GM19324 (cell line): Measurements from ENCODE around the gene MYPN.
"Not testable (repeated sequence)": the region's sequence is repeated elsewhere in the genome, so short reads cannot be mapped to it uniquely, and the experiment has no call there.

Experiments
- ATAC-seq: cut with Tn5 transposase; IDR thresholded peaks from one replicate; pipeline ENCODE4 v1.9.1; 2021; ENCODE audit warnings: mild to moderate bottlenecking, moderate library complexity; ENCODE audit not compliant: unreplicated experiment, low FRiP score

The MYPN gene

GRCh38 chr10:68158031-68158430 lies 48.7 kb downstream of the MYPN start:
- no peak for ATAC-seq

GRCh38 chr10:68163735-68164134 lies 54.4 kb downstream of the MYPN start:
- peak; percentile 88 for ATAC-seq

GRCh38 chr10:68165643-68166042 lies 56.4 kb downstream of the MYPN start:
- no peak for ATAC-seq

- no peak for ATAC-seq
These were observed 57.7 kb downstream of the MYPN start for GRCh38 chr10:68166871-68167585.

GRCh38 chr10:68167586-68168189 lies 58.4 kb downstream of the MYPN start:
- no peak for ATAC-seq

GRCh38 chr10:68171539-68172080 lies 62.3 kb downstream of the MYPN start:
- no peak for ATAC-seq

GRCh38 chr10:68172324-68172723 lies 63.0 kb downstream of the MYPN start:
- ATAC-seq: no peak

DNA sequence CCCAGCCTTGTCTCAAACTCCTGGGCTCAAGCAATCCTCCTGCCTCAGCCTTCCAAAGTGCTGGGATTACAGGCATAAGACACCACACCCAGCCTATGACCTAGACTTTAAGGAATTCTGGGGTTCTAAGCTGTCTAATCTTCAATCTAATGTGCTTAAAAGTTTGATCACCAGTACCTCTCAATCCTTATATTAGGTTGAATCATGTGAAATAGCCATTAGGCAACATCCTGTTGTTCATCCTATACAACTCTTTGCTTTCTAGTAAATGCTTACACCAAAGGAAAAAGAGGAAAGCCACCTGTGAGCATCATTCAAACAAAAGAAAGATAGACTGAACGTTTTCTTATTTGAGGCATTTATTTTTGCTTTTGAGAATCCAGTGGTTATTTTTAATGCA lies 66.7 kb downstream of the MYPN start:
- ATAC-seq: no peak

- no peak for ATAC-seq
These were observed 67.5 kb downstream of the MYPN start for GRCh38 chr10:68176797-68177196.

DNA sequence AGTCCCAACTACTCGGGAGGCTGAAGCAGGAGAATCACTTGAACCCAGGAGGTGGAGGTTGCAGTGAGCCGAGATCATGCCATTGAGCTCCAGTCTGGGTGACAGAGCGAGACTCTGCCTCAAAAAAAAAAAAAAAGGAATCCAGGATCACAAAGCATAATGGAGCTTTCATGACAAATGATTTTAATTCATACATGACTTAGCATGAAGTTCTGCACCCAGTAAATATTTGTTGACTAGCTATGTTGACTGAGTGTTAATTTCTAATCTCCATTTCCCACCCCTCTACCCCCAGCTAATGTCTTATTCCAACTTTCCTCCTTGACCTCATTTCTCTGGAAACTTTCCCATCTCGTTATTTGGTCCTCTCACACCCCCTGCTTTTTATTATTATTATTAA lies 69.3 kb downstream of the MYPN start:
- no peak for ATAC-seq

DNA sequence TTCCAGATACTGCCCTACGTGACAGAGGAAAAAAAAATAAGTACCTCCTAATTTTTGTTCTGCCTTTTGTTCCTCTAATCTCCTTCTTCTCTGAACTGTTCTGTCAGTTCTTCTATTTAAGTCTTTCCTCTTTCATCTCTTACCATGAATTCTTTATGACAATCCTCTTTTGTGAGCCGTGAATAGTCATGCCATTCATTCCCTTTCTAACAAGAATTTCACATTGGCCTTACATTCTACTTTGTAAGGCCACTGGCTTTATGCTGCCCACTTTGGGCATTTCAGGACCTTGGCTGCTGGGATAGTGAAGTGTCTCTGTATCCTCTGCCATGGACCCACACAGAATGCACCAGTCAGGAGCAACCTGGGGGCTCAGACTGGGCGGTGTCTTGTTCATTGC lies 69.7 kb downstream of the MYPN start:
- no peak for ATAC-seq

- no peak for ATAC-seq
These were observed 71.2 kb downstream of the MYPN start for GRCh38 chr10:68180490-68180889.

DNA sequence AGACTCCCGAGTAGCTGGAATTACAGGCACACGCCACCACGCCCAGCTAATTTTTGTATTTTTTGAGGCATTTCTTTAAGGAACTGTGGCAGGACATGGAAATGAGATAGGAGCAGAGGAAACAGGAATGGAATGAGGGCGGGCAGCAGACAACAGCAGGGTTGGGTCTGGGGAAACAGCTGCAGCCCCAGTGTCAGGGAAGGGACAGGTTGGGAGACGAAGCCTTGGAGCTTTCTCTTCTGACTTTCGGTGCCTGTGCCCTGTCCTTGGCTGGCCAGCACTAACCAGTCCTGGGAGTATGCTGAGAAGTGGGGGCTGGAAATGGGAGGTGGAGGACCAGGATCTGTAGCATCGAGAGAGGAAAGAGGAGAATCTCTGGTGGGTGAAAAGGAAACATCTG lies 75.3 kb downstream of the MYPN start:
- no peak for ATAC-seq

- no peak for ATAC-seq
These were observed 75.8 kb downstream of the MYPN start for GRCh38 chr10:68185085-68185484.

DNA sequence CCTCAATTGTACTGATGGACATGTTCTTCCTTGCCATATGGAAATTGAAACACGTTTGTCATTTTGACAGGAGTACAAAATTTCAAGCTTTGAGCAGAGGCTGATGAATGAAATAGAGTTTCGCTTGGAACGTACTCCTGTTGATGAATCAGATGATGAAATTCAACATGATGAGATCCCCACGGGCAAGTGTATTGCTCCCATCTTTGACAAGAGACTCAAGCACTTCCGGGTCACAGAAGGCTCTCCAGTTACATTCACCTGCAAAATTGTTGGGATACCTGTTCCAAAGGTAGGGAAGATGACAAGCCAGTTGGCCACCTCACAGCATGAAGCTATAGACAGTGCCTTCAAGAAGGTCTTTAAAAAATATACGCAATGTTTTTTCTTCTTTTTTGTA lies 79.5 kb downstream of the MYPN start:
- ATAC-seq: no peak

DNA sequence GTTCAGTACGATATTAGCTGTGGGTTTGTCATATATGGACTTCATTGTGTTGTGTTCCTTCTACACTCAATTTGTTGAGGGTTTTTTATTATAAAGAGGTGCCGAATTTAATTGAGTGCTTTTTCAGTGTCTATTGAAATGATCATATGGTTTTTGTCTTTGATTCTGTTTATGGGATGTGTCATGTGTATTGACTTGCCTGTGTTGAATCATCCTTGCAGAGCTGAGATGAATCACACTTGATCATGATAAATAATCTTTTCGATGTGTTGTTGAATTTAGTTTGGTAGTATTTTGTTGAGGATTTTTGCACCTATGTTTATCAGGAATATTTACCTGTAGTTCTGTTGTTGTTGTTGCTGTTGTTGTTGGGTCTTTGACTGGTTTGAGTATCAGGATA lies 82.8 kb downstream of the MYPN start:
- no peak for ATAC-seq

GRCh38 chr10:68194290-68194689 lies 85.0 kb downstream of the MYPN start:
- ATAC-seq: no peak

GRCh38 chr10:68195776-68196175 lies 86.5 kb downstream of the MYPN start:
- ATAC-seq: not testable (repeated sequence)

GRCh38 chr10:68196701-68197100 lies 87.4 kb downstream of the MYPN start:
- no peak for ATAC-seq

- no peak for ATAC-seq
These were observed 93.7 kb downstream of the MYPN start for GRCh38 chr10:68202960-68203353.

DNA sequence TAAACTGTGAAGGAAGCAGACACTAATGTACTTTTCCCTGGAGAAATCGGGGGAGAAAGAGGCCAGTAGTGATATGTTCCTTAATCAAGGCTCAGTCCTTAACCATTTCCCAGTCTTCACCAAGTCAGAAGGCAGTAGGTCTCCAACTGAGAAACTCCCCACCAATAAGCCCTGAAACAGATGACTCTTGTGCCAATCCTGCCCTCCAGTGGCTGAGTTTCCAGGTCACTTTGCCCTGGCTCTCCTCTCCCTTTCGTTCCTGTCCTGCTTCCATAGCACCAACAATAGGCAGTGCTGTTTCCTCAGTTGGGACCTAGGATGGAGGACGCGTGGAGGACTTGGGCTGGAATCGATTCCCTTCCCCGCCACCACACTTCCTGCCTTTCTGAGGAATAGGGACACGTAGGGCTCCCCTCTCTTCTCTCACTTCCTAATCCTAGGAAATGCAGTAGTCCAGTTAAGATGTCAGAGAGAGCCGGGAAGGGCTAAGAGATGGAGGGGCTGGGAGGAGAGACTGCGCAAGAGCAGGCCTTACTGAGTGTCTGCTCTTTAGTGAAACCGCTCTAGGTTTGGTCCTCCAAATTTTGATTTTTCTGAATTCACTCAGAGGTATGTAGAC lies 99.2 kb downstream of the MYPN start:
- no peak for ATAC-seq

- no peak for ATAC-seq
These were observed 102.4 kb downstream of the MYPN start for GRCh38 chr10:68211669-68212068.
